Body of pancreas (tissue), 4 donors: ENCODE results near the gene FKRP. TPM values are rescaled to one million over a fixed set of nuclear protein-coding genes. Genes with fewer than 3 reads are reported as not detected.

Experiments used
- ATAC-seq: fragments of 150-250 bp; one replicate; pipeline ENCODE4 v1.9.1; 2016
- DNase-seq, 4 donors: peaks; one replicate each; pipeline ENCODE4 v3.0.0-alpha.2; 2019
- H3K27ac ChIP-seq, 4 donors: fragments of 200-600 bp; sonication (generic); 1 replicate in 3 of 4; 2 replicates in 1 of 4; pipeline versions ENCODE4 v1.5.1 to v1.6.1; 2016 to 2019; ENCODE audit warnings: mild to moderate bottlenecking in 1 of 4, mixed read lengths in 1 of 4, moderate library complexity in 1 of 4
- H3K27me3 ChIP-seq, 2 donors: fragments of 200-600 bp; sonication (generic); one replicate each; pipeline ENCODE4 v1.6.0; 2016; ENCODE audit warnings: mild to moderate bottlenecking in 1 of 2
- H3K36me3 ChIP-seq, 2 donors: fragments of 200-600 bp; sonication (generic); replicated peaks in 1 of 2; 2 replicates each; pipeline ENCODE4 v1.5.1; 2016; ENCODE audit warnings: low read depth in 2 of 2; ENCODE audit not compliant: insufficient read depth in 1 of 2
- H3K4me1 ChIP-seq: fragments of 200-600 bp; sonication (generic); one replicate; pipeline ENCODE4 v1.6.0; 2016
- H3K4me3 ChIP-seq, 2 donors: fragments of 200-600 bp; sonication (generic); 1 replicate in 1 of 2; 2 replicates in 1 of 2; pipeline ENCODE4 v1.5.1; 2016 to 2019
- H3K9me3 ChIP-seq, 3 donors: fragments of 200-600 bp; sonication (generic); 1 replicate in 2 of 3; 2 replicates in 1 of 3; pipeline ENCODE4 v1.5.1; 2016
- POLR2A ChIP-seq, 3 donors: fragments of 450-650 bp; IDR thresholded peaks; one replicate each; pipeline ENCODE4 v1.6.1; 2016; ENCODE audit warnings: antibody characterized with exemption in 3 of 3, mild to moderate bottlenecking in 2 of 3
- WGBS, 2 donors: methylation state at CpG; one replicate each; pipeline ENCODE4 v1.1.5; 2017; 5-methylcytosine and 5-hydroxymethylcytosine counted together
- intact Hi-C: fragments of 100-400 bp; cut with DNase I; formaldehyde crosslinking; loops from one replicate; pipeline ENCODE4 v1.15.1; 2023
- total RNA-seq, 2 donors: library from RNA; depleted of rRNA; stranded (reverse); fragments of >200 nt; gene quantifications; one replicate each; pipeline ENCODE4 v1.1.0, GENCODE V29; 2016
- TF ChIP-seq, protein P1 (sequence below), 7 experiments: fragments of 450-650 bp in 4 of 7; fragments of 200-600 bp in 3 of 7; sonication (generic) in 3 of 7; IDR thresholded peaks; one replicate each; pipeline ENCODE4 v1.5.1; 2016 to 2019; ENCODE audit warnings: antibody characterized with exemption in 7 of 7

FKRP gene
- total RNA-seq, 2 donors from 2014 or later: 8.8 to 13.2 TPM

DNA sequence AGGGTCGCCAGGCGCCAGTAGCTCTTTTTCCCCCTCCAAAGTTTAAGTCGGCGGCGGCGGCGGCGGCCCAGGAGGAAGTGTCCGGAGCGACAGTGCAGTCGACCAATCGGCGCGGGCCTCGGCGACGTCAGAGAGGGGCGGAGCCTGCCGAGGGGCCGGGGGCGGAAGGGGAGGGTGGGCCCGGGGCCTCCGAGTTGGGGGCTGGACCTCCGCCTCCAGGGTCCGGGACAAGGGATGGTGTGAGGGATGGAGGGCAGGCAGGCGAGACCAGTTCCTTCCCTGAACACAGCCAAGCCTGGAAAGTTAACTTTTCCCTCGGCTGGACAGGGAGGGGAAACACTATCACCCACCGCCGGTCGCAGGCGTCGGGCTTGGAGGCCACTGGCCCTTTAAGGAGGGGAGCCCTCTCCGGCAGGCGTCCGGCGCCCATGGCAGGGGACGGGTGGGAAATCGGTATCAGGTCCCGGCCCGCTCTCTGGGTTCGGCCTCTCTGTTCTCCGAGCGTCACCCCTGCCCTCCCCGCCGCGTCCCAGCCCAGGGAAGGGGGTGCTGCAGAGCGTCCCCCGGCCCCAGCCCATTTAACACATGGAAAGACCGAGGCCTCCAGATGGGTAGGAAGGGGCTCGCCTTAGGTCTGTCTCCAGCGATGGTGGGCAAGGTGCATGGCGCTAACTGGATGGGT lies 28.7 kb upstream of the FKRP start, which contains the start of gene PRKD2:
PRKD2 (minus strand) TSS at position 81 of the 682 bp plus-strand sequence. CDS start 744 bp downstream, outside the sequence.
- H3K27me3 ChIP-seq: no peaks in the 10 kb centered on the region
- ATAC-seq: peak; percentile 84
- WGBS, 2 donors: 1% methylated on average over 28 to 51 of the region's 52 CpGs
- H3K27ac ChIP-seq: peak within 1 kb of the TSS; percentile 81 to 86 (median 83)
- TF ChIP-seq, protein P1, sequence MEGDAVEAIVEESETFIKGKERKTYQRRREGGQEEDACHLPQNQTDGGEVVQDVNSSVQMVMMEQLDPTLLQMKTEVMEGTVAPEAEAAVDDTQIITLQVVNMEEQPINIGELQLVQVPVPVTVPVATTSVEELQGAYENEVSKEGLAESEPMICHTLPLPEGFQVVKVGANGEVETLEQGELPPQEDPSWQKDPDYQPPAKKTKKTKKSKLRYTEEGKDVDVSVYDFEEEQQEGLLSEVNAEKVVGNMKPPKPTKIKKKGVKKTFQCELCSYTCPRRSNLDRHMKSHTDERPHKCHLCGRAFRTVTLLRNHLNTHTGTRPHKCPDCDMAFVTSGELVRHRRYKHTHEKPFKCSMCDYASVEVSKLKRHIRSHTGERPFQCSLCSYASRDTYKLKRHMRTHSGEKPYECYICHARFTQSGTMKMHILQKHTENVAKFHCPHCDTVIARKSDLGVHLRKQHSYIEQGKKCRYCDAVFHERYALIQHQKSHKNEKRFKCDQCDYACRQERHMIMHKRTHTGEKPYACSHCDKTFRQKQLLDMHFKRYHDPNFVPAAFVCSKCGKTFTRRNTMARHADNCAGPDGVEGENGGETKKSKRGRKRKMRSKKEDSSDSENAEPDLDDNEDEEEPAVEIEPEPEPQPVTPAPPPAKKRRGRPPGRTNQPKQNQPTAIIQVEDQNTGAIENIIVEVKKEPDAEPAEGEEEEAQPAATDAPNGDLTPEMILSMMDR (IDR thresholded peaks at IDR 0.05): no peak
- TF ChIP-seq POLR2A (IDR thresholded peaks at IDR 0.05): peak in 2 of 3 donors; percentile 38 to 44
- intact Hi-C loops: no loop called here
- H3K4me3 ChIP-seq: peak within 1 kb of the TSS; percentile 84 to 87
- H3K36me3 ChIP-seq: peaks cover 0 to 5% of the 10 kb centered on the region in 2 donors
- peak; percentile 88 to 90 (median 90) for DNase-seq
- H3K9me3 ChIP-seq: no peaks in the 10 kb centered on the region
- peaks cover 39% of the 10 kb centered on the region for H3K4me1 ChIP-seq

DNA sequence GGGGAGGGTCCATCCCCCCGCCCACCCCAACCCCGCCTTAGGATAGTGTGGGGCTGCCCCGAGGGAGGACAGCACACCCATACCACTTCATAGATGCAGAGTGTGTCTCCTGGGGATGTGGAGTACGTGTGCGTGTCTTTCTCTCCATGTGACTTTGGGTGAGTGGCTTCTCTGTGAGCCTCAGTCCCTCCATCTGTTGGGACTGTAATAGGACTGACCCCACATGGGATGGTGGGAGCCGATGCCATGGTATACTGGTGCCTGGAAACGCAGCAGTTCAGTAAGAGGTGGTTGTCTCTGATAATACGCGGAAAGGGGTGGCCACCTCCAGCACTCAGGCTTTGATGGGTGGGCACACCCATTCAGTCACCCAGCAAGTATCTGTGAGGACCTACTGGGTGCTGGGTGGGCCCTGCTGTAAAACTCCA lies 28.1 kb upstream of the FKRP start:
- WGBS, 2 donors: 10 to 25% methylated on average over 4 to 9 of the region's 9 CpGs
- intact Hi-C loops: no loop called here
- Histone ChIP-seq H3K4me3 (peak overlapping the region in 1 of 2 donors; percentile 84), H3K36me3 (peaks cover 3 to 8% of the 10 kb centered on the region in 2 donors), H3K27ac (peak overlapping the region; percentile 81 to 86 (median 83)), H3K4me1 (peaks cover 39% of the 10 kb centered on the region), H3K27me3 (no peaks in the 10 kb centered on the region), H3K9me3 (no peaks in the 10 kb centered on the region)
- TF ChIP-seq POLR2A (IDR thresholded peaks at IDR 0.05): no peak
- TF ChIP-seq, protein P1 (IDR thresholded peaks at IDR 0.05): no peak
- DNase-seq (no peak), ATAC-seq (no peak)

DNA sequence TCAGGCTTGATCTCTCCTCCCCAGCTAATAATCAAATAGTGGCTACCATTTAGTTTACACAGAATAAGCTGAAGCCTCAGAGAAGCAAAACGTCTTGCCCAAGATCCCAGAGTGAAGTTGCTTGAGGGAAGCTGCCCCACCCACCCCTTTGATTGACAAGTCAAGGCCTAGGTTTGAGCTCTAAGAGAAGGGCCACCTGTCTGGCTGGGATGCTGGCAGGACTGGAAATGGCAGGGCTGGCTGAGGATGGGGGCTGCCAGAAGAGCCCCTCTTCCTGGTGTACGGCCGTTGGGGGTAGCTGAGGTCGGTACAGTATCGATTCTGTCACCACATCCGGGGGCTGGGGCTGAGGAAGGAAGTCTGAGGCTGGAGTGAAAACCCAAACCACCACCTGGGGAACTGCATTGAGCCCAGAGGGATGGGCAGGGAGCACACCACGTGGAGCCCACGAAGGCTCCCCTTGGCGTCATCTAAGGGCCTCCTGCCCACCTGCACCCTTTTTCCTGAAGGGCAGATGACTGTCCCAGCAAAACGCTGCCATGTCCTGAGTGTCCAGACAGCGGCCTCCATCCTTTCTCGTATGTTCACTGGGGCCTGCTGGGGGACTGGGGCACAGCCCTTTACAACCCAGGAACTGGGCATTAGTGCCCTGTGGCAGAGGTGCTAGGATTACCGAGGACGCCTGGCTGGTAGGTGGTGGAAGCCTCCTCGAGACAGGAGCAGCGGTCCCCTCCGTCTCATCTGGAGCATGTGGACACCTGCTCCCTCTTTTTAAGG lies 27.5 kb upstream of the FKRP start:
- Histone ChIP-seq H3K36me3 (peaks cover 6 to 10% of the 10 kb centered on the region in 2 donors), H3K9me3 (no peaks in the 10 kb centered on the region), H3K27ac (peak overlapping the region; percentile 81 to 86 (median 83)), H3K4me1 (peaks cover 35% of the 10 kb centered on the region), H3K4me3 (no peak overlapping the region), H3K27me3 (no peaks in the 10 kb centered on the region)
- WGBS, 2 donors: 51 to 57% methylated on average over 15 to 17 of the region's 17 CpGs
- ATAC-seq (no peak), DNase-seq (peak in 3 of 4 donors; percentile 51 to 63 (median 61))
- TF ChIP-seq, protein P1 (IDR thresholded peaks at IDR 0.05): no peak
- no peak for TF ChIP-seq POLR2A (IDR thresholded peaks at IDR 0.05)
- intact Hi-C loops: no loop called here

DNA sequence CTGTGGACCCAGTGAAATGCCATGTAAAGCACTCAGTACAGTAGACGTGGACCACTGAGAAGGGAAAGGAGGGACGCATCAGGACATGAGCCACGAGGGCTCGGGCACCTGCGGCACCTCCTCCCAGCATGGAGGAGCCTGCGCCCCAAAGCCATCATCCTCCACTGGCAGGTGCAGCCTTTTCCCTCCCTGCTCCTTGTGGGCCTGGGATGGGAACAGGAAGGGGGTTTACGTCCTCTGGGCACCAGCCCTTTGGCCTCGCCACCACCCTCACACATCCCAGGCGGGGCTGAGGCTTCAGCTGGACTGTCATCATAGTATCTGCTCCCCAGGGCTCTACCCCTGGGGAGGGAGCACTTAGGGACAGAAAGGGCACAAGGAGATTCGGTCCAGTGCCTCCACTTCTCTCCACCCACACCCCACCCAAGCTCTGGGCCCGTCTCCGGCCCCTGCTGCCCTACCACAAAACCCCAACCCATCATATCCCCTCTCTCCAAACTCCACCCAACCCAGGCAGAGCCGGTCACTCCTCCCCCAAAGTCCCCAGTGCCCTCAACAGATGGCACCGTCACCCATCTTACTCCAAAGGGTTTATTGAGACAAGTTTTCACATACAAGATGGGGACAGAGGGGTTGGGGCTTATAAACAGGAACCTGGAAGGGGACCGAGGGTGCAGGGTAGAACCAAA lies 26.8 kb upstream of the FKRP start:
- ATAC-seq (no peak), DNase-seq (no peak)
- H3K36me3 ChIP-seq: peaks cover 6 to 10% of the 10 kb centered on the region in 2 donors
- peaks cover 30% of the 10 kb centered on the region for H3K4me1 ChIP-seq
- 78 to 83% methylated on average over 10 to 15 of the region's 15 CpGs for WGBS, 2 donors
- H3K27me3 ChIP-seq: no peaks in the 10 kb centered on the region
- H3K4me3 ChIP-seq: no peak overlapping the region
- no peaks in the 10 kb centered on the region for H3K9me3 ChIP-seq
- intact Hi-C loops: no loop called here
- TF ChIP-seq POLR2A (IDR thresholded peaks at IDR 0.05): no peak
- TF ChIP-seq, protein P1 (IDR thresholded peaks at IDR 0.05): no peak
- H3K27ac ChIP-seq: peak overlapping the region in 1 of 4 donors; percentile 86
